GM23338 (cell line): Measurements from ENCODE around the gene KIF18B.

Source experiments
- CREB1 ChIP-seq: fragments of 250-450 bp; sonication (Bioruptor Pico); IDR thresholded peaks from 2 replicates; pipeline ENCODE4 v1.5.0; 2020; ENCODE audit warnings: low read depth, mild to moderate bottlenecking, moderate library complexity
- CTCF ChIP-seq, 2 experiments: fragments of 200-600 bp in 1 of 2; sonication (generic) in 1 of 2; conservative IDR thresholded peaks; 2 replicates each; pipeline versions ENCODE4 v1.5.1 to v1.6.1; 2016 to 2017; ENCODE audit warnings: antibody characterized with exemption in 2 of 2, low read depth in 2 of 2, mild to moderate bottlenecking in 2 of 2, moderate library complexity in 1 of 2
- ETS1 ChIP-seq: IDR thresholded peaks from 2 replicates; pipeline ENCODE4 v1.6.1; 2016; ENCODE audit warnings: antibody characterized with exemption
- EZH2 ChIP-seq: fragments of 200-600 bp; sonication (generic); IDR thresholded peaks from one replicate; pipeline ENCODE4 v1.8.0; 2017; ENCODE audit warnings: antibody characterized with exemption, mild to moderate bottlenecking, low read depth; ENCODE audit not compliant: unreplicated experiment
- EZH2phosphoT487 ChIP-seq: fragments of 200-600 bp; sonication (generic); IDR thresholded peaks from one replicate; pipeline ENCODE4 v1.8.1; 2018; ENCODE audit warnings: antibody characterized with exemption; ENCODE audit not compliant: unreplicated experiment
- JUNB ChIP-seq: IDR thresholded peaks from one replicate; pipeline ENCODE4 v1.6.1; 2016; ENCODE audit warnings: antibody characterized with exemption; ENCODE audit not compliant: unreplicated experiment
- NANOG ChIP-seq: IDR thresholded peaks from 2 replicates; pipeline ENCODE4 v1.6.1; 2016; ENCODE audit warnings: antibody characterized with exemption, borderline replicate concordance
- POLR2AphosphoS5 ChIP-seq: IDR thresholded peaks from 2 replicates; pipeline ENCODE4 v1.6.1; 2016; ENCODE audit warnings: antibody characterized with exemption, low read depth
- REST ChIP-seq: IDR thresholded peaks from one replicate; pipeline ENCODE4 v1.6.1; 2018; ENCODE audit warnings: antibody characterized with exemption; ENCODE audit not compliant: unreplicated experiment
- STAT1 ChIP-seq: IDR thresholded peaks from one replicate; pipeline ENCODE4 v1.6.1; 2016; ENCODE audit warnings: antibody characterized with exemption; ENCODE audit not compliant: unreplicated experiment
- ZNF114 ChIP-seq: fragments of 250-450 bp; sonication (Bioruptor Pico); IDR thresholded peaks from 2 replicates; pipeline ENCODE4 v1.5.0; 2020; ENCODE audit warnings: mild to moderate bottlenecking, moderate library complexity
- ZNF331 ChIP-seq: fragments of 250-450 bp; sonication (Bioruptor Pico); IDR thresholded peaks from 2 replicates; pipeline ENCODE4 v1.5.0; 2020; ENCODE audit warnings: low read depth, mild to moderate bottlenecking, moderate library complexity
- ZNF462 ChIP-seq: fragments of 250-450 bp; sonication (Bioruptor Pico); IDR thresholded peaks from 2 replicates; pipeline ENCODE4 v1.5.0; 2020; ENCODE audit warnings: mild to moderate bottlenecking, moderate library complexity

GRCh38 chr17:44924107-44924544, 23.4 kb downstream of the KIF18B start:
- TF ChIP-seq CTCF (conservative IDR thresholded peaks at IDR 0.05; ENCODE audit: low read depth in 2 of 2) = no peak
- TF ChIP-seq POLR2AphosphoS5 = no peak; the same call in 1 of the 2 replicates
- TF ChIP-seq REST = no peak
- TF ChIP-seq EZH2 = no peak
- no peak for TF ChIP-seq NANOG
- no peak for TF ChIP-seq CREB1 (CRISPR knock-in tag)
- TF ChIP-seq ETS1 = no peak
- TF ChIP-seq ZNF331 (CRISPR knock-in tag) = no peak
- no peak for TF ChIP-seq EZH2phosphoT487
- TF ChIP-seq ZNF114 (CRISPR knock-in tag) = no peak
- TF ChIP-seq JUNB = no peak
- TF ChIP-seq STAT1 = no peak
- no peak for TF ChIP-seq ZNF462
